Measurements from ENCODE around the gene HDGFL3. TPM values are rescaled to one million over a fixed set of nuclear protein-coding genes. Genes with fewer than 3 reads are reported as not detected.
A peak's percentile ranks its signal among the peaks of the same experiment; 100 is the strongest.

The HDGFL3 gene
- total and polyA plus RNA-seq, 2 donors (not counting 1 experiment from before 2014, with no cell fraction given), result 43.1 to 59.1 TPM

DNA sequence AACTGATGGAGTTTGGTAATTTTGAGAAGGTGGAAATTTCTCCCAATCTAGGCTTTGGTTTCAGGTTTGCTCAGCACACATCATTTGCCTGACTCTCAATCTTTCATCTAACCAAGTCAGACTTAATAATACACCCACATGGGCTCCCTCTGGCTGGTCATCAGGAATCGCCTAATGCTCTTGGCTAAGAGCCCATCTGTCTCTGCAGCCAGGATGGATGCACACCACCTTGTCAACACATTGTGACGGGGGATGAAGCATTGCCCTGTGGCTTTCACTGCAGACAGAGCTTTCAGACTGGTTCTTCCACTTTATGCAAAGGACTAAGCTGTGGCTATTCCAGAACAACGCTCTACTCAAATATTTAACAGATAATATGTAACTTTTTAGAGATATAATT lies 3.0 kb upstream of the HDGFL3 start:
- no peak overlapping the region for H3K27ac ChIP-seq (ENCODE audit: insufficient read depth, low read length)
- no peaks in the 10 kb centered on the region for H4K20me1 ChIP-seq (ENCODE audit: control insufficient read depth, extremely low read depth, insufficient read depth, low read length)
- peaks cover 14% of the 10 kb centered on the region for H3K79me2 ChIP-seq (ENCODE audit: control insufficient read depth, insufficient read depth, low read length)
- H3K9me3 ChIP-seq (ENCODE audit: control insufficient read depth, insufficient read depth, low read depth, low read length), result no peaks in the 10 kb centered on the region
- no peaks in the 10 kb centered on the region for H3K36me3 ChIP-seq (ENCODE audit: control insufficient read depth, insufficient read depth, low read length)
- H3K4me3 ChIP-seq (replicated peaks in 1 of 4; ENCODE audit: control extremely low read depth in 1 of 4, insufficient read depth in 1 of 4, low read depth in 3 of 4, low read length in 4 of 4), result no peak overlapping the region
- DNase-seq (ENCODE audit: low read depth in 2 of 2), result peak in 1 of 2 donors; percentile 72
- H3K4me2 ChIP-seq (ENCODE audit: extremely low read depth, insufficient read depth, low read length), result no peak overlapping the region
- H2AFZ ChIP-seq (ENCODE audit: low read length), result no peak overlapping the region
- no peaks in the 10 kb centered on the region for H3K27me3 ChIP-seq (ENCODE audit: control insufficient read depth, insufficient read depth, low read length)
- TF ChIP-seq, protein P1, sequence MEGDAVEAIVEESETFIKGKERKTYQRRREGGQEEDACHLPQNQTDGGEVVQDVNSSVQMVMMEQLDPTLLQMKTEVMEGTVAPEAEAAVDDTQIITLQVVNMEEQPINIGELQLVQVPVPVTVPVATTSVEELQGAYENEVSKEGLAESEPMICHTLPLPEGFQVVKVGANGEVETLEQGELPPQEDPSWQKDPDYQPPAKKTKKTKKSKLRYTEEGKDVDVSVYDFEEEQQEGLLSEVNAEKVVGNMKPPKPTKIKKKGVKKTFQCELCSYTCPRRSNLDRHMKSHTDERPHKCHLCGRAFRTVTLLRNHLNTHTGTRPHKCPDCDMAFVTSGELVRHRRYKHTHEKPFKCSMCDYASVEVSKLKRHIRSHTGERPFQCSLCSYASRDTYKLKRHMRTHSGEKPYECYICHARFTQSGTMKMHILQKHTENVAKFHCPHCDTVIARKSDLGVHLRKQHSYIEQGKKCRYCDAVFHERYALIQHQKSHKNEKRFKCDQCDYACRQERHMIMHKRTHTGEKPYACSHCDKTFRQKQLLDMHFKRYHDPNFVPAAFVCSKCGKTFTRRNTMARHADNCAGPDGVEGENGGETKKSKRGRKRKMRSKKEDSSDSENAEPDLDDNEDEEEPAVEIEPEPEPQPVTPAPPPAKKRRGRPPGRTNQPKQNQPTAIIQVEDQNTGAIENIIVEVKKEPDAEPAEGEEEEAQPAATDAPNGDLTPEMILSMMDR (conservative IDR thresholded peaks at IDR 0.05 in 1 of 2, IDR thresholded peaks at IDR 0.05 in 1 of 2; ENCODE audit: low read depth in 1 of 2, low read length in 2 of 2), result no peak
- TF ChIP-seq EZH2 (IDR thresholded peaks at IDR 0.05; ENCODE audit: low read length, missing control alignments), result no peak
- no peak overlapping the region for H3K9ac ChIP-seq (ENCODE audit: insufficient read depth, low read length)
- no peaks in the 10 kb centered on the region for H3K4me1 ChIP-seq (ENCODE audit: control insufficient read depth, extremely low read depth, insufficient read depth, low read length)

DNA sequence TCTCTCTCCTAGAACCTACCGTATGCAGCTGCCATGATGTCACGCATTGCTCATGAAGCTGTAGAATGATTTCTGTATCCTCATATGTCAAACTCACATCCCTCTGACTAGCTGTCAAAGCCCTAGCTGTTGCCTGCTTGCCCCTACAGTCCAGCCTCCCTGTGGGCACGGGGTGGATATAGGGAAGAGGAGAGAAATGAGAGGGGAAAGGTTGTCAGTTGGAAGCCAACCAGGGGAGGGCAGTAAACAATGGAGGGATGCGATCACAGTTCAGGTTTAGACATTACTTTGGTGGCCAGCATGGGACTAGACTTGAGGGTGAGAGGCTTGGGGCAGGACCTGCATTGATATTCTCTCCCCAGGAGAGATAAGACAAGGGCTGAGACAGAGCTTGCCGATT lies 1.7 kb upstream of the HDGFL3 start:
- Histone ChIP-seq H2AFZ (ENCODE audit: low read length) (no peak overlapping the region), H3K9ac (ENCODE audit: insufficient read depth, low read length) (no peak overlapping the region), H3K4me2 (ENCODE audit: extremely low read depth, insufficient read depth, low read length) (no peak overlapping the region), H3K36me3 (ENCODE audit: control insufficient read depth, insufficient read depth, low read length) (no peaks in the 10 kb centered on the region), H3K4me1 (ENCODE audit: control insufficient read depth, extremely low read depth, insufficient read depth, low read length) (no peaks in the 10 kb centered on the region), H3K27ac (ENCODE audit: insufficient read depth, low read length) (no peak overlapping the region), H4K20me1 (ENCODE audit: control insufficient read depth, extremely low read depth, insufficient read depth, low read length) (no peaks in the 10 kb centered on the region), H3K9me3 (ENCODE audit: control insufficient read depth, insufficient read depth, low read depth, low read length) (no peaks in the 10 kb centered on the region), H3K79me2 (ENCODE audit: control insufficient read depth, insufficient read depth, low read length) (peaks cover 26% of the 10 kb centered on the region), H3K27me3 (ENCODE audit: control insufficient read depth, insufficient read depth, low read length) (no peaks in the 10 kb centered on the region), H3K4me3 (replicated peaks in 1 of 4; ENCODE audit: control extremely low read depth in 1 of 4, insufficient read depth in 1 of 4, low read depth in 3 of 4, low read length in 4 of 4) (no peak overlapping the region)
- TF ChIP-seq EZH2 (IDR thresholded peaks at IDR 0.05; ENCODE audit: low read length, missing control alignments), result no peak
- TF ChIP-seq, protein P1 (conservative IDR thresholded peaks at IDR 0.05 in 1 of 2, IDR thresholded peaks at IDR 0.05 in 1 of 2; ENCODE audit: low read depth in 1 of 2, low read length in 2 of 2), result no peak
- no peak for DNase-seq (ENCODE audit: low read depth in 2 of 2)

DNA sequence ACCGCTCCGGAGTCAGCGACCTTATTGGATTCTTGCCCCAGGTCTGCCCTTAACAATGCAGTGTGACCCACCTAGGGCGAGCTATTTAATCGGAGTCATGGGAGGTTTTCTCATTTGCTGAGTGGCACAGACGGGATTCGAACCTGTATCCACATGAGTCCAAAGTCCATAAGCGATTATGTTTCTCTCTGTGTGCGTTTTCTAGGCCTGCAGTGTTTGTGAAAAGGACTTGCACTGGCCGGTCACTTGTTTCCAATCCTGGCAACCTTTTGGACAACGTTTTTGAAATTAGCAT lies 691 bp upstream of the HDGFL3 start:
- Histone ChIP-seq H3K36me3 (ENCODE audit: control insufficient read depth, insufficient read depth, low read length) (no peaks in the 10 kb centered on the region), H3K79me2 (ENCODE audit: control insufficient read depth, insufficient read depth, low read length) (peaks cover 34% of the 10 kb centered on the region), H2AFZ (ENCODE audit: low read length) (peak overlapping the region; percentile 70), H4K20me1 (ENCODE audit: control insufficient read depth, extremely low read depth, insufficient read depth, low read length) (no peaks in the 10 kb centered on the region), H3K9ac (ENCODE audit: insufficient read depth, low read length) (peak overlapping the region; percentile 87), H3K27ac (ENCODE audit: insufficient read depth, low read length) (peak overlapping the region; percentile 40), H3K4me3 (replicated peaks in 1 of 4; ENCODE audit: control extremely low read depth in 1 of 4, insufficient read depth in 1 of 4, low read depth in 3 of 4, low read length in 4 of 4) (peak overlapping the region; percentile 63 to 81 (median 76)), H3K4me1 (ENCODE audit: control insufficient read depth, extremely low read depth, insufficient read depth, low read length) (no peaks in the 10 kb centered on the region), H3K9me3 (ENCODE audit: control insufficient read depth, insufficient read depth, low read depth, low read length) (no peaks in the 10 kb centered on the region), H3K4me2 (ENCODE audit: extremely low read depth, insufficient read depth, low read length) (peak overlapping the region; percentile 57), H3K27me3 (ENCODE audit: control insufficient read depth, insufficient read depth, low read length) (no peaks in the 10 kb centered on the region)
- TF ChIP-seq EZH2 (IDR thresholded peaks at IDR 0.05; ENCODE audit: low read length, missing control alignments), result no peak
- TF ChIP-seq, protein P1 (conservative IDR thresholded peaks at IDR 0.05 in 1 of 2, IDR thresholded peaks at IDR 0.05 in 1 of 2; ENCODE audit: low read depth in 1 of 2, low read length in 2 of 2), result no peak
- DNase-seq (ENCODE audit: low read depth in 2 of 2), result peak in 1 of 2 donors; percentile 29

All from fibroblast of lung (primary cell).